ENCODE measurements around the gene MYO1E. TPM values are rescaled to one million over a fixed set of nuclear protein-coding genes. Genes with fewer than 3 reads are reported as not detected.
"Not testable (repeated sequence)": the region's sequence is repeated elsewhere in the genome, so short reads cannot be mapped to it uniquely, and the experiment has no call there.

Gene MYO1E
- total RNA-seq, 1 donor from 2014 or later: 33.6 TPM

DNA sequence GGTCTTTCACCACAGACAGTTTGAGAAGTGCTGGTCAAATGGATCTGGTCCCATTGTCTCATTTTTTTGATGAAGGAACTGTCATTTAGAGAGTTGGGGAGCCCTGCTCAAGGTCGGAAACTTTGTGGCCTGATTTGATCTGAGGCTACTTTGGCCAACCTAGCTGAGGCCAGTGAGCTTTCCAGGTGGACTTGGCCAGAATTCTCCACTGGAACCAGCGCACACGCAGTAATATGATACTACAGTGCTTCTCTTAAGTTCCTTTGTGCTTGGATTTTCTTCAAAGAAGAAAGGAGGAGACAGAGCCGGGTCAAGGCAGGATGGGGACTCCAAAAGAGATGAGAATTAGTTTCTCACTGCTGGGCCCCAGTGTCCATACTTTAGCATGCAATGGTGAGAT is 217.2 kb downstream of the MYO1E start:
- Mint-ChIP-seq H3K27ac (no peak overlapping the region), H3K4me1 (ENCODE audit: low read depth) (no peaks in the 10 kb centered on the region), H3K36me3 (ENCODE audit: low read depth) (peaks cover 21% of the 10 kb centered on the region), H3K9me3 (no peaks in the 10 kb centered on the region), H3K4me3 (no peak overlapping the region), H3K27me3 (ENCODE audit: insufficient read depth) (no peaks in the 10 kb centered on the region)
- intact Hi-C loops (cut with micrococcal nuclease): no loop called here
- no peak for DNase-seq (ENCODE audit: low spot score)

DNA sequence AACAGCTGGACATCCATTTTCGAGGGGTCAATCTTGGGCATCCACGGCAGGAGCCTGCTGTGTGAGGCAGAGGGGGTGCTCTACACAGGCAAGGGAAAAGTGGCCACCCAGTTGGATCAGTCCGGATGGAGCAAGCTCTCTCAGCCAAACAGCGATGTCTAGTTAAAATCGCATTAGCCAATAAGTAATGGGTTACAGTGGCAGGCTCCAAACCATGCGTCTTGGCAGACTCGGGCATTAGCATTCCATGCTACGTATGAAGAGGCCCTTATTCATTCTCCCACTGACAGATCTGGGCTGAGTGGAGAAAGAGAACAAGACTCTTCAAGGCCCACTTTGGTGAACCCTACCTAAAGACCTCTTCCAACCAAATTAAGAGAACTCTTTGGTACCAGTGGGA is 218.4 kb downstream of the MYO1E start:
- intact Hi-C loops (cut with micrococcal nuclease): no loop called here
- peaks cover 25% of the 10 kb centered on the region for H3K36me3 Mint-ChIP-seq (ENCODE audit: low read depth)
- H3K27me3 Mint-ChIP-seq (ENCODE audit: insufficient read depth): no peaks in the 10 kb centered on the region
- H3K4me1 Mint-ChIP-seq (ENCODE audit: low read depth): no peaks in the 10 kb centered on the region
- DNase-seq (ENCODE audit: low spot score): no peak
- H3K9me3 Mint-ChIP-seq: no peaks in the 10 kb centered on the region
- no peak overlapping the region for H3K27ac Mint-ChIP-seq
- H3K4me3 Mint-ChIP-seq: no peak overlapping the region

DNA sequence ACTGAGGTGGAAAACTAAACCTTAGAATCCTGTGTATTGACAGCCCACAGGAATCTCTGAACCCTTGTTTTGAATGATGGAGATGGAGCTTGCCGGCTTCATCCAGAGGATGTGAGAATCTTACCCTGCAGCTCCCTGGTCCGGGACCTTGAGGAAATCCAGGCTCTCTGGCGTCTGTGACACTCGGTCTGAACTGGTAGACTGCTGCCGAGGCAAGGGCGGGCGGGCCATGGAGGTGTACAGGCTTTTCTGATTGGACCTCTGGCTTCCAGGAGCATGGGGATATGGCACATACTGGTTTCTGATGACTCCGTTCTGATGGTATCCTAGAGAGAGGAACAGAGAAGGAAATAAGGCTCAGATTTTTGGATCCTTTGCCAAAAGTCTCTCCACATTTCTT is 219.2 kb downstream of the MYO1E start:
- no peak overlapping the region for H3K27ac Mint-ChIP-seq
- H3K27me3 Mint-ChIP-seq (ENCODE audit: insufficient read depth): no peaks in the 10 kb centered on the region
- H3K4me3 Mint-ChIP-seq: no peak overlapping the region
- H3K4me1 Mint-ChIP-seq (ENCODE audit: low read depth): no peaks in the 10 kb centered on the region
- DNase-seq (ENCODE audit: low spot score): no peak
- intact Hi-C loops (cut with micrococcal nuclease): no loop called here
- no peaks in the 10 kb centered on the region for H3K9me3 Mint-ChIP-seq
- H3K36me3 Mint-ChIP-seq (ENCODE audit: low read depth): peaks cover 22% of the 10 kb centered on the region

DNA sequence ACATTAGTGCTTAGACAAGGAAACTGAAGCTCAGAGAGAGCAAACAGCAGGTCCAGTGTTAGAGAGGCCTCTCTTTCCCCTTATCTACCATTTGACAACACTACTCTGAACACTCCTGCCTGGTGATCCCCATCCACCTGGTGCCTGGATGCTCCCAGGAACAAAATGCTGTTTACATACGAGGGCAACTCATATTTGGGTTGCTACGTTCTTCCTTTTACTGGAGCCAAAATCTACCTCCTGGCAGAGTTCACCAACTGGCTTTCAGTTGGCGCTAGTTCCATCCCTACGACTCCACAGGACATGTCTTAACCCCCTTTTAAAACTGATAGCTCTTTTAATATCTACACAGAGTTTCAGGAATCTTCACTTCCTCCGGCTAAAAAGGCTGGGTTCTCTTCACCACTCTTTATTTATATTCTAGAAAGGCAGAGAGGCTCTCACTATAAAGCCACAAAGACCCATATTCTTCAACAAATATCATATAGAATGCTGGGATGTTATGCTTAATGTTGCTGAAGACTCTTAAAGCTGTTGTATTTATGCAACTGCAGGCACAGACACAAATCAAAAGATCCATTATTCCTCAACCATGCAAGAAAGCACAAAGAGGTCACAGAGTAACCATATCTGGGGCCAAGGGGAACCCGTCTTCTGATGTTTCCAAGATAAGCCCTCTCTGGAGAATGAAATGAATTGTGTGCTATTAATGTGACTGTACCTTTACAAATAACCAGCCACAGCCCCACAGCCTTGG is 219.8 kb downstream of the MYO1E start:
- H3K36me3 Mint-ChIP-seq (ENCODE audit: low read depth): peaks cover 22% of the 10 kb centered on the region
- DNase-seq (ENCODE audit: low spot score): no peak
- no peaks in the 10 kb centered on the region for H3K27me3 Mint-ChIP-seq (ENCODE audit: insufficient read depth)
- H3K4me1 Mint-ChIP-seq (ENCODE audit: low read depth): no peaks in the 10 kb centered on the region
- intact Hi-C loops (cut with micrococcal nuclease): no loop called here
- no peaks in the 10 kb centered on the region for H3K9me3 Mint-ChIP-seq
- no peak overlapping the region for H3K27ac Mint-ChIP-seq
- no peak overlapping the region for H3K4me3 Mint-ChIP-seq

DNA sequence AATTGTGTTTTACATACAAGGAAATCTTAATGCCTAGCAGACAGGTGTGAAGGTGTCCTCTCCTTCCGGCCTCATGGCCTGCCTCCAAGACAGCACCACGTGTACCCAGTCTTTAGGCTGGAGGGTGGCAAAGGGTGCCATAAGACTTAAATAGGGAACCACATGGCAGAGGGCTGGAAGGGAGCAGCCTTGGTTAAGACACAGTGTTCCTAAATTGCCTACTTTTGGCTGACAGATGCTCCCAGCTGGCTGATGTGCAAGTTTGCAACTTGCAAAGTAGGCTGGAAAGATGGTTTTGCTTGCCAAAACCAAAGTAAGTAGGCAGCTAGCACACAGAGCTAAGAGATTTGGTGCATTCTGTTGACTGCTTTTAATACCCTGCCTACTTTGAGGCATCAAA is 222.5 kb downstream of the MYO1E start:
- Mint-ChIP-seq H3K9me3 (no peaks in the 10 kb centered on the region), H3K27ac (no peak overlapping the region), H3K4me1 (ENCODE audit: low read depth) (no peaks in the 10 kb centered on the region), H3K27me3 (ENCODE audit: insufficient read depth) (no peaks in the 10 kb centered on the region), H3K4me3 (no peak overlapping the region), H3K36me3 (ENCODE audit: low read depth) (peaks cover 23% of the 10 kb centered on the region)
- intact Hi-C loops (cut with micrococcal nuclease): no loop called here
- DNase-seq (ENCODE audit: low spot score): no peak

DNA sequence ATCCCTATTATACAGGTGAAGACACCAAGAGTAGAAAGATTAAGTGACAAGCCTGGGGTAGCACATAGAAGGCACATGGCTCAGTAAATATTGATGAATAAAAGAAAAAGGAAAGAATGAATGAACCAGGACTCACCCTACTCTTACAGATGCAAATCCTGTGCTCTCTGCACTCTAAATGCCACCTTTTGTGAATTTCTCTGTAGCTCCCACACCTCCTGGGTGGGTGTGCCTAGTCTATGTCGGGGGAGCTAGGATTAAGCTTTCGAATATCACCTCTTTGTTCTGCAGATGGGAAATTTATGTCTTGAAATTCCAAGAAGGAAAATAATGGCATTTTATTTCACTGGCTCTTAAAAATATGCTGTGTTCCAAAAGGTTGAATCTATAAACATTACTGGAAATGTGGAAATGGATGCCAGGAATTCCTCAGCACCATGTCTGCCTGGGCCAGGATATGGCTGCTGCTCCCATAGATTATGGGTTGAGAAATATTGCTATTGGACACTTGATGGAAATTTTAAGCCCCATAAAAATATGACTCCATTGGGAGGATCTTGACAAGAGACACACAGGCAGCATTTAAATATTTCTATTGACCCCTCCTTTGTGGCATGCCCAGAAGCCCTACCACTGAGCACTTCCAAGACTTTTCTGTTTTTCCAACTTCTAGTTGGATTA is 224.4 kb downstream of the MYO1E start:
- Mint-ChIP-seq H3K27me3 (ENCODE audit: insufficient read depth) (no peaks in the 10 kb centered on the region), H3K9me3 (no peaks in the 10 kb centered on the region), H3K4me1 (ENCODE audit: low read depth) (no peaks in the 10 kb centered on the region), H3K36me3 (ENCODE audit: low read depth) (peaks cover 19% of the 10 kb centered on the region), H3K27ac (no peak overlapping the region), H3K4me3 (no peak overlapping the region)
- no peak for DNase-seq (ENCODE audit: low spot score)
- intact Hi-C loops (cut with micrococcal nuclease): no loop called here

DNA sequence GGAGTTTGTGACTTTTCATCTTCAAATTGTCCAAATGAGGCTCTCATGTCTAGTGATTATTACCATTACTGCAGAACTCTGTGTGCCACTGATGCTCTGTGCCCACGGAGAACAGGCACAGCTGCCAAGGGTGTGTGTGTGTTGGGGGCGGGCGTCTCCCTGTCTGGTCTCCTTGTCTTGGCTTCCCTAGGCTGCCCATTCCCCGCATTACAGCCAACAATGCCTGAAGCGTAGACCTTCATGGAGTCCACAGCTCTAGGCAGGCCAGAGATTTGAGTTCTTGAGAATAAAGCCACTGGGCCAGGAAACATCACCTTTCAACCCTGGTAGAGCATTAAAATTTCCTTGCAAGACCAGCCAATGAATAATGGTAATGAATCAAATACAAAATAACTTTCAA is 225.0 kb downstream of the MYO1E start:
- no peak for DNase-seq (ENCODE audit: low spot score)
- Mint-ChIP-seq H3K9me3 (no peaks in the 10 kb centered on the region), H3K27me3 (ENCODE audit: insufficient read depth) (no peaks in the 10 kb centered on the region), H3K36me3 (ENCODE audit: low read depth) (peaks cover 16% of the 10 kb centered on the region), H3K4me1 (ENCODE audit: low read depth) (peaks cover 3% of the 10 kb centered on the region), H3K4me3 (no peak overlapping the region), H3K27ac (no peak overlapping the region)
- intact Hi-C loops (cut with micrococcal nuclease): no loop called here

DNA sequence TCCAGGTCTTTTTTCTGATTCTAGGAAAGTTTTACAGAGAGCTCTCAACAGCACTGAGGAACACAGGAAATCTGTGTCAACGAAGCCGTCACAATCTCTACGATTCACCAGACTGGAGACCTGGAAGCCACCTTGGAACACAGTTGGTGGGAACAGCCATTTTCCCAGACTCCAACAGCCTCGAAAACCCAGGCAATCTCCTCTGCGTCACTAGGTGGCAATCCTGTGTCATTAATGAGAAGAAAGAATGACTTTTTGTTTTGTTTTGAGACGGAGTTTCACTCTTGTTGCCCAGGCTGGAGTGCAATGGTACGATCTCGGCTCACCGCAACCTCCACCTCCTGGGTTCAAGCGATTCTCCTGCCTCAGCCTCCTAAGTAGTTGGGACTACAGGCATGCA is 228.1 kb downstream of the MYO1E start:
- H3K27ac Mint-ChIP-seq: not testable (repeated sequence)

DNA sequence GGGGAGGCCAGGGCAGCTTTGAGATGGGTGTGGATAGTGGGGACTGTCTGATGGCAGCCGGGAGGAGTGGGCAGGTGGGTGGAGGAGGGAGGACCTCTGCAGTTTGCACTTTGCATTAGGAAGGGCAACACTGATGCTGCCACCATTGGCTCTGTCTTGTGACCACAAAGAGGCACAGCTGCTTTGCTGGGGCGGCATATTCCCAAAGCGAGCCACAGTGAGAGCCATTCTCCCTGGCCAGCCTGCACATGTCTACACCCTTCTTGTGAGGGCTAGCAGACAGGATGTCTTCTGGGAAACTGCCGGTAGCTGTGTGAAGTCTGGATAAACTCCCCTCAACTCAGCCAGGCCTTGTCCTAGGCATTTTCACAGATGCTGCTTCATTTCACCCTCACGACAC is 229.4 kb downstream of the MYO1E start:
- Mint-ChIP-seq H3K4me3 (no peak overlapping the region), H3K27ac (no peak overlapping the region), H3K27me3 (ENCODE audit: insufficient read depth) (no peaks in the 10 kb centered on the region), H3K4me1 (ENCODE audit: low read depth) (peaks cover 35% of the 10 kb centered on the region), H3K9me3 (no peaks in the 10 kb centered on the region), H3K36me3 (ENCODE audit: low read depth) (peaks cover 28% of the 10 kb centered on the region)
- DNase-seq (ENCODE audit: low spot score): no peak
- intact Hi-C loops (cut with micrococcal nuclease): no loop called here

More for the DNA sequence above, 228.1 kb downstream of the MYO1E start:
- DNase-seq (ENCODE audit: low spot score); intact Hi-C loops (cut with micrococcal nuclease); H3K9me3 Mint-ChIP-seq; H3K4me3 Mint-ChIP-seq; H3K27me3 Mint-ChIP-seq (ENCODE audit: insufficient read depth): not testable (repeated sequence)
- H3K4me1 Mint-ChIP-seq (ENCODE audit: low read depth): peaks cover 22% of the 10 kb centered on the region
- H3K36me3 Mint-ChIP-seq (ENCODE audit: low read depth): peaks cover 21% of the 10 kb centered on the region

DNA sequence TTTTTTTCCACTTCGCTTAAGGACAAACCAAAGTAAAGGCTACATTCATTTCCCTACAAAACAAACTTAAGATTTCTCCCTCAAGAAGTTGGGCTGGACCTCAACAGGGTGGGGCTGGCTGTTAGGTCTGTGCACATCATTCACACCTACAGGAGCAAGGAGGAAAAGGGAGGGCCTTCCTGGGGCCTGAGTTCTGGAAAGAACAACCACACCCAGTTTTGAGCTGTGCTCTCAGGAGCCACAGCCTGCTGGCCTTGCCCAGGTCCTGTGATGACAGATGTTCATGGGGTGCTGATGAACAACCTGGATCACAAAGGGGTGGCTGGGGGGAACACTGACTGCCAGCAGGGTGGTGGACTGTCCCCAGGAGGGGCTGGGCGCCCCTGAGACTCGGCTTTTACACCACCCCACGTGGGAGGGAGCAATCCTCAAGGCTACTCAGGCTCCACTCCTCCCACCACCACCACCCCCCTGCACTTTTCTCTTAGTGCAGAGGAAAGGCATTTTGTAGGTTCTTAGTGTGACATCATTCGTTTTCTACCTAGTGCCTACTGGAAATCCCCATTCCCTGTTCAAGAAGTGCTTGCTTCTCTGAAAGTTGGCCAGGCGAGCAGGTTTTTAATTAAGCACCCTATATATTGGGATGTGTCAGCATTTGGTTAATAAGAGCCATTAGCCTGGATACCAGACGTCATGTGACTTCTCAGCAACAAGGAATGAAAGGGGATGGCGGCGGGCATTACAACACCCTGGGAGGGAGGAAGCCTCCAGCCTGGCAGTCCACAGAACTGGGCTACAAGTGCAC is 232.0 kb downstream of the MYO1E start:
- intact Hi-C loops (cut with micrococcal nuclease): no loop called here
- Mint-ChIP-seq H3K4me1 (ENCODE audit: low read depth) (peaks cover 48% of the 10 kb centered on the region), H3K9me3 (no peaks in the 10 kb centered on the region), H3K36me3 (ENCODE audit: low read depth) (peaks cover 40% of the 10 kb centered on the region), H3K4me3 (no peak overlapping the region), H3K27ac (peak overlapping the region; percentile 77), H3K27me3 (ENCODE audit: insufficient read depth) (no peaks in the 10 kb centered on the region)
- DNase-seq (ENCODE audit: low spot score): no peak

DNA sequence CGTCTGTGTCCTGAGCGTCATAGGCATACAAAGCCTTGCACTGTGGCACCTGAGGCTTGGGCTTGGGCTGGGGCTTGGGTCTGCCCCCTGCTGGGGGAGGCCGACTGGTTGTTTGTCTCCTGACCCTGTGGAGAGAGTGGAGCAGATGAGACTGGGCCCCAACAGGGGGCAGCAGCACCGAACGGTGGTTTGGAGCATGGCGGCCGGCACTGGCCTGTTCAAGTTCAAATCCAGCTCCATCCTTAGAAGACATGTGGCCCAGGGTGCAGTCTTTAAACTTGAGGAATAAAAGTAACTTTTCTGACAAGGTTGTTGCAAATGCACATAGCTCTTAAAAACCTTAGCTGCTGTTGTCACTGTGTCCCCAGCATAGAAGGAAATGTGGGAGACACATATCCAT is 234.4 kb downstream of the MYO1E start:
- peak; percentile 37 for DNase-seq (ENCODE audit: low spot score)
- Mint-ChIP-seq H3K4me1 (ENCODE audit: low read depth) (peaks cover 48% of the 10 kb centered on the region), H3K9me3 (no peaks in the 10 kb centered on the region), H3K27me3 (ENCODE audit: insufficient read depth) (no peaks in the 10 kb centered on the region), H3K27ac (peak overlapping the region; percentile 88), H3K4me3 (no peak overlapping the region), H3K36me3 (ENCODE audit: low read depth) (peaks cover 50% of the 10 kb centered on the region)
- intact Hi-C loops (cut with micrococcal nuclease): loop anchor here (1.0 kb wide), 1 partner anchor 158 kb away; no protein-coding TSS in a partner anchor

DNA sequence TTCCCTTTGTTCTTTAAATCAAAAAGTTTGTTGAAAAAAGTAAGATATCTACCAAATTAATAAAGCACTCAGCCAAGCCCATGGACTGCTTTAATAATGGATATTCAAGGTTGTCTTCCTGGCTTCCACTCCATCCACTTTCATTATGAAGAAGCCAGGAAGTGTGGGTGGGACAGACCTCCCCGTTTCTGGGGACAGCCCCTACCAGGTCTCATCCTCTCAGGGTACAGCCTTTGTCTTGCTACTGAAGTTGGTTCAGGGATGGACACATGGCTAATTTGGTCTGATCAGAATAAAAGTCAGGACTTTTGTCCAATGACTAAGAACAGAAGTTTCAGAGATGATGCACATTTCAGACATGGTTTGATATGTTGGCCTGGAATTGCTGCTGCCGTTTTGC is 235.1 kb downstream of the MYO1E start:
- peak overlapping the region; percentile 88 for H3K27ac Mint-ChIP-seq
- no peaks in the 10 kb centered on the region for H3K27me3 Mint-ChIP-seq (ENCODE audit: insufficient read depth)
- peaks cover 44% of the 10 kb centered on the region for H3K4me1 Mint-ChIP-seq (ENCODE audit: low read depth)
- no peak for DNase-seq (ENCODE audit: low spot score)
- H3K9me3 Mint-ChIP-seq: no peaks in the 10 kb centered on the region
- peak overlapping the region; percentile 45 for H3K4me3 Mint-ChIP-seq
- H3K36me3 Mint-ChIP-seq (ENCODE audit: low read depth): peaks cover 49% of the 10 kb centered on the region
- intact Hi-C loops (cut with micrococcal nuclease): loop anchor here (2.0 kb wide), 1 partner anchor 33 kb away; the partner anchor contains the start of gene CCNB2

DNA sequence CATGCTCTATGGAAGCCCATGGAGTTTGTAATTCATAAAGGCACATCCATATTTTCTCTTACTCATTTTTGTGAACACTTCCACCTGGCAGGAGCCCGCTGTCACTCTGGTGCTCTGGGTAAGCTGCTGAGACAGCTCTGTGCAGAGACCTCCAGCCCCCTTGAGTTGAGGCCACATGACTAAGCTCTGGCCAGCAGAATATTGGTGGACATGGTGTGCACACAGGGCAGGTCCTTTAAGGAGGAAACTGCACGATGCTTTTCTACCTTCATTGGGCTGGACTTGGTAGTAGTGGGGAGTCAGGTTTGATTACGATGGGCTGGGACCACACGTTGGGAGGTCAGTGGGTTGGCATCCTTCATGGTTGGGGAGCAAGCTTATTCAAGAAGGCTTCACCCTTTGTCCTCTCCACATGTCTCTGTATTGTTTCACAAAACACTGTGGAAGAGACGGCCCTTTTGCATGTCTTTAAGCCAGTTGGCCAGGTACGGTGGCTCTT is 238.7 kb downstream of the MYO1E start:
- Mint-ChIP-seq H3K27me3 (ENCODE audit: insufficient read depth) (no peaks in the 10 kb centered on the region), H3K36me3 (ENCODE audit: low read depth) (peaks cover 59% of the 10 kb centered on the region), H3K27ac (no peak overlapping the region), H3K4me1 (ENCODE audit: low read depth) (peaks cover 20% of the 10 kb centered on the region), H3K9me3 (peaks cover 13% of the 10 kb centered on the region), H3K4me3 (no peak overlapping the region)
- intact Hi-C loops (cut with micrococcal nuclease): no loop called here
- no peak for DNase-seq (ENCODE audit: low spot score)

All from activated T-helper 1 cell treated with anti-CD3 and anti-CD28 coated beads, Interleukin-12 subunit alpha, Interleukin-12 subunit beta, Interleukin-2, Interleukin-4 antibody, amounts not matched to agents 30 ng/mL and 10 ng/mL and 1 ng/mL, durations not matched to agents 14 hours and 24 hours and 36 hours (primary cell).